ENCODE data around the gene SFT2D2.
A peak's percentile ranks its signal among the peaks of the same experiment; 100 is the strongest.
"Not testable (repeated sequence)": the region's sequence is repeated elsewhere in the genome, so short reads cannot be mapped to it uniquely, and the experiment has no call there.

SFT2D2 gene

GRCh38 chr1:168179438-168180147 lies 46.2 kb upstream of the SFT2D2 start:
- Histone ChIP-seq H3K18ac (ENCODE audit: low read length) (no peak overlapping the region), H2BK5ac (ENCODE audit: low read length) (no peak overlapping the region), H2AFZ (ENCODE audit: low read length) (peak overlapping the region; percentile 96), H3K9ac (ENCODE audit: low read depth, low read length, poor library complexity) (peak overlapping the region; percentile 92), H2BK120ac (ENCODE audit: low read depth, low read length) (no peak overlapping the region), H3K4me2 (ENCODE audit: insufficient read depth, low read length, poor library complexity, severe bottlenecking) (peak overlapping the region; percentile 71), H2AK5ac (ENCODE audit: low read depth, low read length) (no peak overlapping the region), H3K23ac (ENCODE audit: low read depth, low read length, poor library complexity) (no peak overlapping the region), H3K4me3 (ENCODE audit: low read length in 2 of 2) (peak overlapping the region; percentile 87 to 94), H3K4me1 (ENCODE audit: control insufficient read depth in 2 of 2, insufficient read depth in 1 of 2, low read depth in 1 of 2, low read length in 2 of 2) (peaks cover 3 to 5% of the 10 kb centered on the region in 2 donors), H2BK15ac (ENCODE audit: low read length) (no peak overlapping the region), H3K9me3 (replicated peaks in 1 of 2; ENCODE audit: control insufficient read depth in 2 of 2, insufficient read depth in 1 of 2, low read depth in 1 of 2, low read length in 2 of 2) (no peaks in the 10 kb centered on the region), H3K14ac (ENCODE audit: low read length) (no peak overlapping the region), H3K79me1 (ENCODE audit: low read depth, low read length) (no peaks in the 10 kb centered on the region), H3K27ac (replicated peaks; ENCODE audit: low read length) (peak overlapping the region; percentile 90), H3K27me3 (ENCODE audit: control insufficient read depth in 3 of 3, insufficient read depth in 3 of 3, low read depth in 1 of 3, low read length in 3 of 3) (no peaks in the 10 kb centered on the region), H3K36me3 (replicated peaks in 1 of 2; ENCODE audit: control insufficient read depth in 2 of 2, insufficient read depth in 2 of 2, low read length in 2 of 2) (peaks cover 0 to 10% of the 10 kb centered on the region in 2 donors), H4K91ac (ENCODE audit: low read depth, low read length, poor library complexity) (no peak overlapping the region), H3K4ac (ENCODE audit: low read length) (no peak overlapping the region), H2BK12ac (ENCODE audit: low read length) (no peak overlapping the region), H4K8ac (ENCODE audit: low read depth, low read length) (no peak overlapping the region)
- DNase-seq (ENCODE audit: low spot score), result no peak
- no CpG with 5 or more reads among the region's 20 CpGs for WGBS, 2 donors (ENCODE audit: extremely low coverage in 2 of 2, insufficient read length in 2 of 2, insufficient replicate concordance in 1 of 2)

GRCh38 chr1:168180148-168180524 lies 45.7 kb upstream of the SFT2D2 start:
- DNase-seq (ENCODE audit: low spot score), result no peak
- Histone ChIP-seq H3K27me3 (ENCODE audit: control insufficient read depth in 3 of 3, insufficient read depth in 3 of 3, low read depth in 1 of 3, low read length in 3 of 3) (no peaks in the 10 kb centered on the region), H2BK5ac (ENCODE audit: low read length) (no peak overlapping the region), H3K18ac (ENCODE audit: low read length) (no peak overlapping the region), H3K9ac (ENCODE audit: low read depth, low read length, poor library complexity) (no peak overlapping the region), H3K4ac (ENCODE audit: low read length) (no peak overlapping the region), H3K14ac (ENCODE audit: low read length) (no peak overlapping the region), H2BK120ac (ENCODE audit: low read depth, low read length) (no peak overlapping the region), H3K4me2 (ENCODE audit: insufficient read depth, low read length, poor library complexity, severe bottlenecking) (peak overlapping the region; percentile 71), H4K91ac (ENCODE audit: low read depth, low read length, poor library complexity) (no peak overlapping the region), H3K36me3 (replicated peaks in 1 of 2; ENCODE audit: control insufficient read depth in 2 of 2, insufficient read depth in 2 of 2, low read length in 2 of 2) (peaks cover 0 to 11% of the 10 kb centered on the region in 2 donors), H2AK5ac (ENCODE audit: low read depth, low read length) (no peak overlapping the region), H3K9me3 (replicated peaks in 1 of 2; ENCODE audit: control insufficient read depth in 2 of 2, insufficient read depth in 1 of 2, low read depth in 1 of 2, low read length in 2 of 2) (no peaks in the 10 kb centered on the region), H2BK15ac (ENCODE audit: low read length) (no peak overlapping the region), H2BK12ac (ENCODE audit: low read length) (no peak overlapping the region), H3K23ac (ENCODE audit: low read depth, low read length, poor library complexity) (no peak overlapping the region), H3K27ac (replicated peaks; ENCODE audit: low read length) (no peak overlapping the region), H4K8ac (ENCODE audit: low read depth, low read length) (no peak overlapping the region), H2AFZ (ENCODE audit: low read length) (peak overlapping the region; percentile 96), H3K4me1 (ENCODE audit: control insufficient read depth in 2 of 2, insufficient read depth in 1 of 2, low read depth in 1 of 2, low read length in 2 of 2) (peaks cover 3 to 5% of the 10 kb centered on the region in 2 donors), H3K79me1 (ENCODE audit: low read depth, low read length) (no peaks in the 10 kb centered on the region), H3K4me3 (ENCODE audit: low read length in 2 of 2) (peak overlapping the region in 1 of 2 donors; percentile 87)
- WGBS, 2 donors (ENCODE audit: extremely low coverage in 2 of 2, insufficient read length in 2 of 2, insufficient replicate concordance in 1 of 2), result no CpG with 5 or more reads among the region's 2 CpGs

DNA sequence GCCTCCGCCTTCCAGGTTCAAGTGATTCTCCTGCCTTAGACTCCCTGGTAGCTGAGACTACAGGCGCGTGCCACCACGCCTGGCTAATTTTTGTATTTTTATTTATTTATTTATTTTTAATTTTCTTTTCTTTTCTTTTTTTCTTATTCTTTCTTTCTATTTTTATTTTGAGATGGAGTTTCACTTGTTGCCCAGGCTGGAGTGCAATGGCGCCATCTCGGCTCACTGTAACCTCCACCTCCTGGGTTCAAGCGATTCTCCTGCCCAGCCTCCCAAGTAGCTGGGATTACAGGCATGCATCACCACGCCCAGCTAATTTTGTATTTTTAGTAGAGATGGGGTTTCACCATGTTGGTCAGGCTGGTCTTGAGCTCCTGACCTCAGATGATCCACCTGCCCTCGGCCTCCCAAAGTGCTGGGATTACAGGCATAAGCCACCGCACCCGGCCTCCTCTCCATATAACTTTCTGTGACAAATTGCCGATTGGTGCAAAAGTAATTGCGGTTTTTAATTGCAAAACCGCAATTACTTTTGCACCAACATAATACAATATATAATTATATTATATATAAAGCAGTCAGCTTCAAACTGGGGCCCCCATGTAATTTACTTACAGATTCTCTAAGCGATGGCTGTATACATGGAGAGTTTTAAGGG lies 44.6 kb upstream of the SFT2D2 start:
- H3K9ac ChIP-seq (ENCODE audit: low read depth, low read length, poor library complexity); H3K18ac ChIP-seq (ENCODE audit: low read length); H3K27me3 ChIP-seq (ENCODE audit: control insufficient read depth in 3 of 3, insufficient read depth in 3 of 3, low read depth in 1 of 3, low read length in 3 of 3); H3K27ac ChIP-seq (replicated peaks; ENCODE audit: low read length); H2AK5ac ChIP-seq (ENCODE audit: low read depth, low read length); H2BK15ac ChIP-seq (ENCODE audit: low read length); H3K23ac ChIP-seq (ENCODE audit: low read depth, low read length, poor library complexity); DNase-seq (ENCODE audit: low spot score); H2BK5ac ChIP-seq (ENCODE audit: low read length); H3K9me3 ChIP-seq (replicated peaks in 1 of 2; ENCODE audit: control insufficient read depth in 2 of 2, insufficient read depth in 1 of 2, low read depth in 1 of 2, low read length in 2 of 2); H4K8ac ChIP-seq (ENCODE audit: low read depth, low read length); H3K4me2 ChIP-seq (ENCODE audit: insufficient read depth, low read length, poor library complexity, severe bottlenecking); H3K4ac ChIP-seq (ENCODE audit: low read length); H4K91ac ChIP-seq (ENCODE audit: low read depth, low read length, poor library complexity); H3K4me1 ChIP-seq (ENCODE audit: control insufficient read depth in 2 of 2, insufficient read depth in 1 of 2, low read depth in 1 of 2, low read length in 2 of 2); H3K14ac ChIP-seq (ENCODE audit: low read length); H3K4me3 ChIP-seq (ENCODE audit: low read length in 2 of 2); H2AFZ ChIP-seq (ENCODE audit: low read length); H2BK120ac ChIP-seq (ENCODE audit: low read depth, low read length); H3K79me1 ChIP-seq (ENCODE audit: low read depth, low read length); H2BK12ac ChIP-seq (ENCODE audit: low read length): not testable (repeated sequence)
- H3K36me3 ChIP-seq (replicated peaks in 1 of 2; ENCODE audit: control insufficient read depth in 2 of 2, insufficient read depth in 2 of 2, low read length in 2 of 2), result peaks cover 0 to 11% of the 10 kb centered on the region in 2 donors
- WGBS, 2 donors (ENCODE audit: extremely low coverage in 2 of 2, insufficient read length in 2 of 2, insufficient replicate concordance in 1 of 2), result no CpG with 5 or more reads among the region's 15 CpGs

- no peak overlapping the region for H3K4me2 ChIP-seq (ENCODE audit: insufficient read depth, low read length, poor library complexity, severe bottlenecking)
- H2BK12ac ChIP-seq (ENCODE audit: low read length), result no peak overlapping the region
- no peak overlapping the region for H2BK15ac ChIP-seq (ENCODE audit: low read length)
- H3K4ac ChIP-seq (ENCODE audit: low read length), result no peak overlapping the region
- H3K4me1 ChIP-seq (ENCODE audit: control insufficient read depth in 2 of 2, insufficient read depth in 1 of 2, low read depth in 1 of 2, low read length in 2 of 2), result no peaks in the 10 kb centered on the region
- no peak overlapping the region for H2AFZ ChIP-seq (ENCODE audit: low read length)
- no peak for DNase-seq (ENCODE audit: low spot score)
- no peaks in the 10 kb centered on the region for H3K9me3 ChIP-seq (replicated peaks in 1 of 2; ENCODE audit: control insufficient read depth in 2 of 2, insufficient read depth in 1 of 2, low read depth in 1 of 2, low read length in 2 of 2)
- no peaks in the 10 kb centered on the region for H3K79me1 ChIP-seq (ENCODE audit: low read depth, low read length)
- no peak overlapping the region for H4K91ac ChIP-seq (ENCODE audit: low read depth, low read length, poor library complexity)
- H3K4me3 ChIP-seq (ENCODE audit: low read length in 2 of 2), result no peak overlapping the region
- no peak overlapping the region for H3K14ac ChIP-seq (ENCODE audit: low read length)
- H2AK5ac ChIP-seq (ENCODE audit: low read depth, low read length), result no peak overlapping the region
- no peak overlapping the region for H3K23ac ChIP-seq (ENCODE audit: low read depth, low read length, poor library complexity)
- no peak overlapping the region for H2BK120ac ChIP-seq (ENCODE audit: low read depth, low read length)
- H3K27me3 ChIP-seq (ENCODE audit: control insufficient read depth in 3 of 3, insufficient read depth in 3 of 3, low read depth in 1 of 3, low read length in 3 of 3), result no peaks in the 10 kb centered on the region
- H3K36me3 ChIP-seq (replicated peaks in 1 of 2; ENCODE audit: control insufficient read depth in 2 of 2, insufficient read depth in 2 of 2, low read length in 2 of 2), result peaks cover 0 to 44% of the 10 kb centered on the region in 2 donors
- no peak overlapping the region for H4K8ac ChIP-seq (ENCODE audit: low read depth, low read length)
- H3K9ac ChIP-seq (ENCODE audit: low read depth, low read length, poor library complexity), result no peak overlapping the region
- H2BK5ac ChIP-seq (ENCODE audit: low read length), result no peak overlapping the region
- no peak overlapping the region for H3K27ac ChIP-seq (replicated peaks; ENCODE audit: low read length)
- no peak overlapping the region for H3K18ac ChIP-seq (ENCODE audit: low read length)
Measured at GRCh38 chr1:168187177-168187576, 38.6 kb upstream of the SFT2D2 start.
